Hepatic stellate cell (primary cell): ENCODE measurements around the gene HDC.

ENCODE experiments used
- DNase-seq: peaks from one replicate; pipeline ENCODE4 v3.0.0; 2011; ENCODE audit warnings: low spot score

Gene HDC

GRCh38 chr15:50225938-50226337, 39.6 kb downstream of the HDC start:
- no peak for DNase-seq

- no peak for DNase-seq
These were observed 40.5 kb downstream of the HDC start for GRCh38 chr15:50225057-50225456.

GRCh38 chr15:50224606-50225005, 40.9 kb downstream of the HDC start:
- no peak for DNase-seq

- no peak for DNase-seq
These were observed 43.3 kb downstream of the HDC start for GRCh38 chr15:50222181-50222580.

- no peak for DNase-seq
These were observed 45.7 kb downstream of the HDC start for GRCh38 chr15:50219820-50220219.

GRCh38 chr15:50218691-50219090, 46.8 kb downstream of the HDC start:
- DNase-seq, result no peak

- DNase-seq, result no peak
These were observed 47.2 kb downstream of the HDC start for GRCh38 chr15:50218291-50218690.

GRCh38 chr15:50210462-50211157, 54.9 kb downstream of the HDC start:
- DNase-seq, result no peak

GRCh38 chr15:50209809-50210208, 55.7 kb downstream of the HDC start:
- DNase-seq, result no peak

- DNase-seq, result no peak
These were observed 59.5 kb downstream of the HDC start for GRCh38 chr15:50206020-50206419.

- DNase-seq, result no peak
These were observed 63.5 kb downstream of the HDC start for GRCh38 chr15:50202003-50202402.

GRCh38 chr15:50192926-50193620, 72.5 kb downstream of the HDC start:
- DNase-seq, result no peak

- no peak for DNase-seq
These were observed 73.4 kb downstream of the HDC start for GRCh38 chr15:50192164-50192563.
